H1 (cell line): ENCODE data around the gene FAM193A. TPM values are rescaled to one million over a fixed set of nuclear protein-coding genes. Genes with fewer than 3 reads are reported as not detected.

Source experiments
- CTCF ChIA-PET: fragments of 300-600 bp; sonication (Branson Sonifier 250); formaldehyde crosslinking; loops from one replicate; lab custom pipeline; 2021; ENCODE audit not compliant: partially characterized antibody; lab: Charles Lee
- POLR2A ChIA-PET: fragments of 300-600 bp; sonication (Branson Sonifier 250); formaldehyde crosslinking; loops from one replicate; lab custom pipeline; 2021; ENCODE audit warnings: inconsistent platforms; ENCODE audit not compliant: partially characterized antibody; lab: Charles Lee
- DNase-seq, 2 experiments: peaks; one replicate each; pipeline versions ENCODE4 v3.0.0 to v3.0.0-alpha.2; 2010 to 2022; ENCODE audit warnings: low spot score in 2 of 2, low read depth in 1 of 2, mixed read lengths in 1 of 2
- FAIRE-seq: peaks from 2 replicates; lab custom pipeline; 2011; peaks lifted over from hg19 to GRCh38; lab: Jason Lieb, UNC
- H2AFZ ChIP-seq: 2 replicates; pipeline ENCODE4 v1.8.1; 2012; ENCODE audit warnings: low read length, inconsistent platforms
- H2AK5ac ChIP-seq: 2 replicates; pipeline ENCODE4 v1.6.1; 2013; ENCODE audit warnings: low read depth, low read length
- H2BK120ac ChIP-seq: replicated peaks from 2 replicates; pipeline ENCODE3; 2013; ENCODE audit warnings: low read depth, low read length, inconsistent platforms
- H2BK12ac ChIP-seq: 2 replicates; pipeline ENCODE4 v1.6.1; 2013; ENCODE audit warnings: low read depth, low read length
- H2BK15ac ChIP-seq: 2 replicates; pipeline ENCODE4 v1.6.1; 2013; ENCODE audit warnings: low read length
- H2BK20ac ChIP-seq: 2 replicates; pipeline ENCODE4 v1.6.1; 2013; ENCODE audit warnings: low read length
- H2BK5ac ChIP-seq: 2 replicates; pipeline ENCODE4 v1.6.1; 2013; ENCODE audit warnings: low read depth, low read length
- H3K14ac ChIP-seq: 2 replicates; pipeline ENCODE4 v1.6.1; 2013; ENCODE audit warnings: inconsistent platforms; ENCODE audit not compliant: insufficient read length
- H3K18ac ChIP-seq: 2 replicates; pipeline ENCODE4 v1.6.1; 2013; ENCODE audit warnings: low read length; ENCODE audit errors: extremely low read depth
- H3K23ac ChIP-seq: 2 replicates; pipeline ENCODE4 v1.6.1; 2013; ENCODE audit warnings: inconsistent platforms; ENCODE audit not compliant: insufficient read length
- H3K23me2 ChIP-seq: 2 replicates; pipeline ENCODE4 v1.6.1; 2013; ENCODE audit warnings: low read depth, low read length
- H3K27ac ChIP-seq: 2 replicates; pipeline ENCODE4 v1.6.1; 2011; ENCODE audit warnings: low read depth, low read length, inconsistent platforms
- H3K27me3 ChIP-seq, 4 experiments: replicated peaks in 1 of 4; 1 replicate in 1 of 4; 2 replicates in 3 of 4; pipeline versions ENCODE4 v1.6.1 to v1.8.1; 2011 to 2013; ENCODE audit warnings: low read length in 3 of 4, mild to moderate bottlenecking in 3 of 4, inconsistent platforms in 2 of 4, mixed read lengths in 2 of 4, moderate library complexity in 1 of 4; ENCODE audit not compliant: control insufficient read depth in 3 of 4, insufficient read depth in 3 of 4; ENCODE audit errors: extremely low read depth in 1 of 4
- H3K36me3 ChIP-seq, 4 experiments: 2 replicates each; pipeline versions ENCODE4 v1.6.1 to v1.8.1; 2011 to 2013; ENCODE audit warnings: mild to moderate bottlenecking in 4 of 4, low read length in 3 of 4, moderate library complexity in 2 of 4, control low read depth in 1 of 4, inconsistent platforms in 1 of 4; ENCODE audit not compliant: insufficient read depth in 4 of 4, control insufficient read depth in 2 of 4
- H3K4ac ChIP-seq: replicated peaks from 2 replicates; pipeline ENCODE3; 2013; ENCODE audit warnings: low read length, low read depth, mixed read lengths, inconsistent platforms; ENCODE audit not compliant: insufficient read length
- H3K4me1 ChIP-seq, 4 experiments: replicated peaks in 1 of 4; 1 replicate in 1 of 4; 2 replicates in 3 of 4; pipeline versions ENCODE4 v1.6.1 to v1.8.1; 2011 to 2013; ENCODE audit warnings: low read length in 3 of 4, inconsistent platforms in 2 of 4, mixed read lengths in 1 of 4; ENCODE audit not compliant: insufficient read depth in 4 of 4, control insufficient read depth in 3 of 4
- H3K4me2 ChIP-seq, 2 experiments: 2 replicates each; pipeline versions ENCODE4 v1.6.1 to v1.8.1; 2011 to 2013; ENCODE audit warnings: low read depth in 2 of 2, low read length in 2 of 2, control low read depth in 1 of 2, inconsistent platforms in 1 of 2, mild to moderate bottlenecking in 1 of 2; ENCODE audit not compliant: insufficient read depth in 1 of 2
- H3K4me3 ChIP-seq, 4 experiments: fragments of 200-600, 300-600 bp in 1 of 4; sonication (generic), shearing (Covaris generic), sonication (Bioruptor Twin) in 1 of 4; 2 replicates each; pipeline versions ENCODE4 v1.5.1 to v1.8.1; 2011 to 2016; ENCODE audit warnings: low read length in 4 of 4, low read depth in 3 of 4, control low read depth in 2 of 4, inconsistent platforms in 2 of 4, mild to moderate bottlenecking in 2 of 4, mixed read lengths in 1 of 4, moderate library complexity in 1 of 4; ENCODE audit not compliant: insufficient read depth in 2 of 4; ENCODE audit errors: extremely low read depth in 1 of 4
- H3K56ac ChIP-seq: replicated peaks from 2 replicates; pipeline ENCODE3; 2013; ENCODE audit warnings: low read depth, mild to moderate bottlenecking, mixed read lengths, low read length, inconsistent platforms; ENCODE audit not compliant: insufficient read length
- H3K79me1 ChIP-seq: 2 replicates; pipeline ENCODE4 v1.6.1; 2013; ENCODE audit warnings: low read depth, low read length, control low read depth
- H3K79me2 ChIP-seq, 2 experiments: 2 replicates each; pipeline versions ENCODE4 v1.6.1 to v1.8.1; 2012 to 2013; ENCODE audit warnings: low read length in 2 of 2, mild to moderate bottlenecking in 2 of 2, inconsistent platforms in 1 of 2; ENCODE audit not compliant: insufficient read depth in 2 of 2, control insufficient read depth in 1 of 2
- H3K9ac ChIP-seq, 4 experiments: replicated peaks in 1 of 4; 1 replicate in 1 of 4; 2 replicates in 3 of 4; pipeline versions ENCODE4 v1.6.1 to v1.8.1; 2011 to 2013; ENCODE audit warnings: low read depth in 3 of 4, low read length in 3 of 4, control low read depth in 2 of 4, mild to moderate bottlenecking in 2 of 4, moderate library complexity in 2 of 4, inconsistent platforms in 1 of 4; ENCODE audit errors: extremely low read depth in 1 of 4
- H3K9me3 ChIP-seq, 2 experiments: 2 replicates each; pipeline versions ENCODE4 v1.6.1 to v1.8.1; 2012 to 2013; ENCODE audit warnings: mild to moderate bottlenecking in 2 of 2, moderate library complexity in 2 of 2, control low read depth in 1 of 2, inconsistent platforms in 1 of 2, low read depth in 1 of 2, low read length in 1 of 2, mixed read lengths in 1 of 2; ENCODE audit not compliant: insufficient read depth in 2 of 2
- H4K20me1 ChIP-seq, 2 experiments: replicated peaks in 1 of 2; 2 replicates each; pipeline versions ENCODE3 to v1.8.1; 2011 to 2013; ENCODE audit warnings: inconsistent platforms in 2 of 2, low read length in 2 of 2, mild to moderate bottlenecking in 1 of 2; ENCODE audit not compliant: insufficient read depth in 2 of 2, control insufficient read depth in 1 of 2
- H4K5ac ChIP-seq: 2 replicates; pipeline ENCODE4 v1.6.1; 2013; ENCODE audit warnings: low read length, low read depth, mixed read lengths, inconsistent platforms; ENCODE audit not compliant: insufficient read length
- H4K8ac ChIP-seq: 2 replicates; pipeline ENCODE4 v1.8.0; 2013; ENCODE audit warnings: mild to moderate bottlenecking, moderate library complexity, low read length, inconsistent platforms; ENCODE audit not compliant: insufficient read depth; ENCODE audit errors: extremely low read depth
- H4K91ac ChIP-seq: replicated peaks from 2 replicates; pipeline ENCODE3; 2013; ENCODE audit warnings: low read length, mixed read lengths, inconsistent platforms; ENCODE audit not compliant: insufficient read length
- ASH2L ChIP-seq: fragments of 200-600, 300-600 bp; sonication (generic); IDR thresholded peaks from one replicate; pipeline ENCODE4 v1.7.1; 2017; ENCODE audit warnings: low read length
- BACH1 ChIP-seq: IDR thresholded peaks from 2 replicates; pipeline ENCODE4 v1.6.1; 2012; ENCODE audit warnings: low read length, improper control_type of control experiment
- BCL11A ChIP-seq, 2 experiments: IDR thresholded peaks; one replicate each; pipeline ENCODE4 v1.6.1; 2011; ENCODE audit warnings: low read depth in 2 of 2, low read length in 2 of 2, mild to moderate bottlenecking in 2 of 2
- BRCA1 ChIP-seq: IDR thresholded peaks from 2 replicates; pipeline ENCODE4 v1.6.1; 2012; ENCODE audit warnings: low read depth, low read length, improper control_type of control experiment
- EGR1 ChIP-seq: IDR thresholded peaks from 2 replicates; pipeline ENCODE4 v1.6.1; 2011; ENCODE audit warnings: low read depth, low read length, borderline replicate concordance
- GABPA ChIP-seq: IDR thresholded peaks from 2 replicates; pipeline ENCODE4 v1.6.1; 2011; ENCODE audit warnings: mild to moderate bottlenecking, low read length, moderate library complexity, borderline replicate concordance; ENCODE audit not compliant: insufficient read depth
- JUN ChIP-seq: IDR thresholded peaks from 2 replicates; pipeline ENCODE4 v1.6.1; 2011; ENCODE audit warnings: low read depth, mild to moderate bottlenecking, improper control_type of control experiment, low read length
- NANOG ChIP-seq: IDR thresholded peaks from 2 replicates; pipeline ENCODE4 v1.6.1; 2011; ENCODE audit warnings: low read length, low read depth, mild to moderate bottlenecking, inconsistent platforms; ENCODE audit not compliant: insufficient read depth, poor library complexity, severe bottlenecking
- RAD21 ChIP-seq, 2 experiments: IDR thresholded peaks in 1 of 2; conservative IDR thresholded peaks in 1 of 2; 2 replicates each; pipeline ENCODE4 v1.6.1; 2011; ENCODE audit warnings: low read depth in 2 of 2, low read length in 2 of 2, improper control_type of control experiment in 1 of 2, inconsistent platforms in 1 of 2, mild to moderate bottlenecking in 1 of 2, moderate library complexity in 1 of 2
- YY1 ChIP-seq: IDR thresholded peaks from 2 replicates; pipeline ENCODE4 v1.6.1; 2011; ENCODE audit warnings: low read depth, mild to moderate bottlenecking, low read length
- ZNF274 ChIP-seq: IDR thresholded peaks from 2 replicates; pipeline ENCODE4 v1.7.0; 2012; ENCODE audit warnings: low read length, borderline replicate concordance; ENCODE audit errors: extremely low read depth
- WGBS, 2 experiments: shearing (Covaris generic) in 1 of 2; methylation state at CpG; one replicate each; pipeline versions ENCODE4 v1.1.6 to v1.1.7; 2013 to 2015; ENCODE audit warnings: low lambda C conversion rate in 2 of 2, mixed read lengths in 2 of 2, inconsistent platforms in 1 of 2, low coverage in 1 of 2, missing lambda C conversion rate in 1 of 2; ENCODE audit not compliant: insufficient replicate concordance in 2 of 2, insufficient coverage in 1 of 2, insufficient read length in 1 of 2; ENCODE audit errors: extremely low coverage in 1 of 2, missing lambda C conversion rate in 1 of 2; 5-methylcytosine and 5-hydroxymethylcytosine counted together
- polyA plus RNA-seq, 7 experiments: library from polyadenylated mRNA; depleted of rRNA in 3 of 7; stranded (reverse) in 5 of 7; unstranded in 2 of 7; fragments of >200 nt in 5 of 7; fragments of 200-250 nt in 2 of 7; gene quantifications; 1 replicate in 5 of 7; 2 replicates in 1 of 7; 4 replicates in 1 of 7; pipeline versions ENCODE4 v1.2.1 to v1.2.3, GENCODE V29; 2011 to 2013; ENCODE audit warnings: missing spikeins in 2 of 7, mixed read lengths in 2 of 7
- total RNA-seq: library from RNA; stranded (reverse); fragmentation: NEBNext Ultra II Directional; extraction: Animal tissue kit (Norgen Biotek cat#: 25700); gene quantifications from 2 replicates; pipeline ENCODE4 v1.2.1, GENCODE V29; 2021

The FAM193A gene
- total and polyA plus RNA-seq, 2 of the 8 experiments (the other 6 are each of a cell fraction or from before 2014, with no cell fraction given), result 8.7 to 26.2 TPM

DNA sequence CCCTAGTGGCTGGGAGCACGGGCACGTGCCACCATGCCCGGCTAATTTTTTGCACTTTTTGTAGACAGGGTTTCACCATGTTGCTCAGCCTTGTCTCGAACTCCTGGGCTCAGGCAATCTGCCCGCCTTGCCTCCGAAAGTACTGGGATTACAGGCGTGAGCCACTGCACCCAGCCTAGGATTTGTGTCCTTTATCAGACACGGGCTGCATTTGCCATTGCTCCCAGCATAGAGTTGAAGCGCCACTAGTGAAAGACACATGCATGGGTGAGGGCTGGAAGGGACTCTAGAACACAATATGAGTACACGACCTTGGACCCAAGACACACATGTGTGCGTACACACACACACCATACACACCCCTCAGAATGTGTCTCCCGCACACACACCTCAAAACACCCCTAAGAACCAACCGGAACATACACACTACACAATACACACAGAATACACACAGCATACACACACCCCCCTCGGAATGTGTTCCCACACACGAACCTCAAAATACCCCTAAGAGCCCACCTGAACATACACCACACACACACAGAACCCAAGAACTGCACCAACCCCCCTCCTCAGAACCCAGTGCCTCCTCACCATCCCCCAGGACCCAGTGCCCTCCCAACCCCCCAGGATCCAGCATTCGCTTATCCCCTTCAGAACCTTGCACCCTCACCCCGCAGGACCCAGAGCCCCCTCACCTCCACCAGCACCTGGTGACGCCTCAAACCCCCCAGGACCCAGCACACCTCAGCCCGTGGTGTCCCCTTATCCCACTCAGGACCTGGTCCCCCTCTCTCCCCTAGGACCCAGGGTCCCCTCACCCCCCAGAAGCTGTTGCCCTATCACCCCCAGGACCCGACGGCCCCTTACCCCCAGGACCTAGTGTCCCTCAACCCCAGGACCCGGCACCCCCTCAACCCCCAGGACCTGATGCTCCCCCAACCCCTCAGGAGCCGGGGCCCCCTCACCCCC is 218.7 kb downstream of the FAM193A start:
- peak overlapping the region; percentile 74 to 85 for H3K4me2 ChIP-seq
- H3K36me3 ChIP-seq, result peaks cover 0 to 3% (median 0%) of the 10 kb centered on the region in 4 experiments; a peak in 1 of 8 replicates
- H3K18ac ChIP-seq, result no peak overlapping the region
- no peak overlapping the region for H2BK15ac ChIP-seq
- no peak overlapping the region for H2AK5ac ChIP-seq
- H2BK120ac ChIP-seq, result no peak overlapping the region
- H3K27ac ChIP-seq, result no peak overlapping the region
- H3K79me1 ChIP-seq, result peaks cover 22% of the 10 kb centered on the region
- H3K56ac ChIP-seq, result no peak overlapping the region
- H2BK20ac ChIP-seq, result no peak overlapping the region
- peak overlapping the region; percentile 32 to 79 (median 62) for H3K4me3 ChIP-seq
- H3K4me1 ChIP-seq, result peaks cover 0 to 9% (median 5%) of the 10 kb centered on the region in 4 experiments; a peak in 5 of 7 replicates
- ChIA-PET POLR2A (interaction anchor here (0.6 to 3.6 kb wide), 6 partner anchors 23 to 180 kb away, joined by 3 to 25 read pairs (median 4); no protein-coding TSS in a partner anchor), CTCF (interaction anchor here (1.1 kb wide), 1 partner anchor 9 kb away, joined by 4 read pairs; no protein-coding TSS in a partner anchor)
- H2BK5ac ChIP-seq, result no peak overlapping the region
- peak overlapping the region in 3 of 4 experiments; percentile 45 to 62 (median 56); a peak in 4 of 7 replicates for H3K9ac ChIP-seq
- H4K8ac ChIP-seq, result no peak overlapping the region
- WGBS, 2 experiments, result 90% methylated on average over 15 of the region's 23 CpGs; no CpG with 5 or more reads in 1 of the 2 experiments
- no peak overlapping the region for H3K14ac ChIP-seq
- no peak for DNase-seq
- no peak overlapping the region for H4K5ac ChIP-seq
- no peak overlapping the region for H2AFZ ChIP-seq
- H3K23ac ChIP-seq, result no peak overlapping the region
- H3K4ac ChIP-seq, result no peak overlapping the region
- peaks cover 4 to 15% of the 10 kb centered on the region in 2 experiments for H4K20me1 ChIP-seq
- no peak for FAIRE-seq
- peaks cover 0 to 21% of the 10 kb centered on the region in 2 experiments; a peak in 2 of 4 replicates for H3K79me2 ChIP-seq
- no peaks in the 10 kb centered on the region for H3K9me3 ChIP-seq
- H4K91ac ChIP-seq, result peak overlapping the region; percentile 73
- no peaks in the 10 kb centered on the region for H3K27me3 ChIP-seq
- peaks cover 14% of the 10 kb centered on the region; the same call in 1 of the 2 replicates for H3K23me2 ChIP-seq
- H2BK12ac ChIP-seq, result peak overlapping the region; percentile 12; the same call in 1 of the 2 replicates
- TF ChIP-seq YY1 (no peak), ZNF274 (no peak), EGR1 (no peak), BCL11A (IDR thresholded peaks at IDR 0.05; ENCODE audit: low read depth in 2 of 2, low read length in 2 of 2) (no peak), BRCA1 (no peak), RAD21 (IDR thresholded peaks at IDR 0.05 in 1 of 2, conservative IDR thresholded peaks at IDR 0.05 in 1 of 2; ENCODE audit: low read depth in 2 of 2, low read length in 2 of 2) (no peak), JUN (no peak), GABPA (no peak), ASH2L (no peak), BACH1 (no peak), NANOG (no peak)
